Nephron progenitor cell (in vitro differentiated cells): ENCODE measurements around the gene VPS13C.

Source experiments
- DNase-seq: peaks from one replicate; pipeline ENCODE4 v3.0.0; 2021
- H3K27ac Mint-ChIP-seq: 2 replicates; pipeline ENCODE4 v1.8.0; 2021; ENCODE audit warnings: mild to moderate bottlenecking, moderate library complexity, mixed read lengths
- H3K27me3 Mint-ChIP-seq: 2 replicates; pipeline ENCODE4 v1.8.0; 2021; ENCODE audit warnings: mild to moderate bottlenecking, low read depth, mixed read lengths; ENCODE audit not compliant: poor library complexity
- H3K36me3 Mint-ChIP-seq: 2 replicates; pipeline ENCODE4 v1.8.0; 2021; ENCODE audit warnings: low read depth, mixed read lengths
- H3K4me1 Mint-ChIP-seq: 2 replicates; pipeline ENCODE4 v1.8.0; 2021; ENCODE audit warnings: mixed read lengths
- H3K4me3 Mint-ChIP-seq: 2 replicates; pipeline ENCODE4 v1.8.0; 2021; ENCODE audit warnings: mild to moderate bottlenecking, moderate library complexity, mixed read lengths
- H3K9me3 Mint-ChIP-seq: 2 replicates; pipeline ENCODE4 v1.8.0; 2021; ENCODE audit warnings: mild to moderate bottlenecking, moderate library complexity, mixed read lengths
- CTCF ChIP-seq: fragments of 200-600 bp; sonication (generic); IDR thresholded peaks from 2 replicates; pipeline ENCODE4 v1.5.0; 2021; ENCODE audit warnings: antibody characterized with exemption

Gene VPS13C

GRCh38 chr15:62060896-62061280 lies 641 bp upstream of the VPS13C start:
- DNase-seq, result no peak
- H3K36me3 Mint-ChIP-seq, result peaks cover 10% of the 10 kb centered on the region
- peaks cover 25% of the 10 kb centered on the region for H3K4me1 Mint-ChIP-seq
- H3K4me3 Mint-ChIP-seq, result peak overlapping the region; percentile 94
- no peak for TF ChIP-seq CTCF
- H3K9me3 Mint-ChIP-seq, result no peaks in the 10 kb centered on the region
- H3K27me3 Mint-ChIP-seq, result peaks cover 55% of the 10 kb centered on the region
- H3K27ac Mint-ChIP-seq, result peak overlapping the region; percentile 93

- peak overlapping the region; percentile 94 for H3K4me3 Mint-ChIP-seq
- peaks cover 44% of the 10 kb centered on the region for H3K27me3 Mint-ChIP-seq
- no peaks in the 10 kb centered on the region for H3K9me3 Mint-ChIP-seq
- DNase-seq, result no peak
- H3K36me3 Mint-ChIP-seq, result peaks cover 14% of the 10 kb centered on the region
- no peak for TF ChIP-seq CTCF
- H3K4me1 Mint-ChIP-seq, result peaks cover 25% of the 10 kb centered on the region
- H3K27ac Mint-ChIP-seq, result no peak overlapping the region
Measured at GRCh38 chr15:62059816-62060112, 483 bp downstream of the VPS13C start.

GRCh38 chr15:62059108-62059815 lies 985 bp downstream of the VPS13C start:
- H3K27ac Mint-ChIP-seq, result no peak overlapping the region
- peaks cover 39% of the 10 kb centered on the region for H3K27me3 Mint-ChIP-seq
- H3K9me3 Mint-ChIP-seq, result no peaks in the 10 kb centered on the region
- TF ChIP-seq CTCF, result peak; percentile 10
- H3K4me3 Mint-ChIP-seq, result peak overlapping the region; percentile 94
- H3K36me3 Mint-ChIP-seq, result peaks cover 14% of the 10 kb centered on the region
- H3K4me1 Mint-ChIP-seq, result peaks cover 25% of the 10 kb centered on the region
- no peak for DNase-seq

GRCh38 chr15:62058327-62059028 lies 1.8 kb downstream of the VPS13C start:
- no peak for DNase-seq
- Mint-ChIP-seq H3K4me1 (peaks cover 25% of the 10 kb centered on the region), H3K27me3 (peaks cover 31% of the 10 kb centered on the region), H3K36me3 (peaks cover 14% of the 10 kb centered on the region), H3K9me3 (no peaks in the 10 kb centered on the region), H3K4me3 (peak overlapping the region; percentile 57), H3K27ac (no peak overlapping the region)
- TF ChIP-seq CTCF, result no peak

GRCh38 chr15:62057341-62057980 lies 2.8 kb downstream of the VPS13C start:
- peaks cover 14% of the 10 kb centered on the region for H3K36me3 Mint-ChIP-seq
- no peak for TF ChIP-seq CTCF
- H3K27ac Mint-ChIP-seq, result no peak overlapping the region
- H3K27me3 Mint-ChIP-seq, result peaks cover 21% of the 10 kb centered on the region
- H3K4me3 Mint-ChIP-seq, result no peak overlapping the region
- DNase-seq, result no peak
- no peaks in the 10 kb centered on the region for H3K9me3 Mint-ChIP-seq
- H3K4me1 Mint-ChIP-seq, result peaks cover 25% of the 10 kb centered on the region
